Measurements from ENCODE around the gene FRY. TPM values are rescaled to one million over a fixed set of nuclear protein-coding genes. Genes with fewer than 3 reads are reported as not detected.

Gene FRY
- total RNA-seq, 1 experiment from 2014 or later, result 5.3 TPM

- DNase-seq (ENCODE audit: low spot score) (no peak), ATAC-seq (no peak)
- peaks cover 20% of the 10 kb centered on the region for H3K4me1 Mint-ChIP-seq
- ChIA-PET CTCF (interaction anchor here (0.7 to 1.1 kb wide), 2 partner anchors 17 to 116 kb away, joined by 3 read pairs; partner anchors contain the start of gene FRY), POLR2A (no interaction called here)
- H3K27me3 Mint-ChIP-seq (ENCODE audit: low read depth), result no peaks in the 10 kb centered on the region
- no peaks in the 10 kb centered on the region for H3K9me3 Mint-ChIP-seq
- H3K36me3 Mint-ChIP-seq, result no peaks in the 10 kb centered on the region
- no peak overlapping the region for H3K27ac Mint-ChIP-seq
- H3K4me3 Mint-ChIP-seq, result no peak overlapping the region
- no peak for TF ChIP-seq FOXP4 (CRISPR knock-in tag; IDR thresholded peaks at IDR 0.05)
- no peak for TF ChIP-seq USF1 (CRISPR knock-in tag; IDR thresholded peaks at IDR 0.05)
- no peak for TF ChIP-seq SP1 (CRISPR knock-in tag; conservative IDR thresholded peaks at IDR 0.05)
- TF ChIP-seq ZNF317 (CRISPR knock-in tag; IDR thresholded peaks at IDR 0.05; ENCODE audit: borderline replicate concordance, low read depth), result no peak
- no peak for TF ChIP-seq E2F4 (CRISPR knock-in tag; IDR thresholded peaks at IDR 0.05; ENCODE audit: borderline replicate concordance, low read depth)
- TF ChIP-seq E2F5 (CRISPR knock-in tag; IDR thresholded peaks at IDR 0.05), result no peak
- no peak for TF ChIP-seq TEAD4 (CRISPR knock-in tag; IDR thresholded peaks at IDR 0.05)
- TF ChIP-seq NR3C1 (CRISPR knock-in tag; conservative IDR thresholded peaks at IDR 0.05; ENCODE audit: low read depth), result no peak
- no peak for TF ChIP-seq TP53 (CRISPR knock-in tag; IDR thresholded peaks at IDR 0.05)
- TF ChIP-seq FOXK1 (CRISPR knock-in tag; IDR thresholded peaks at IDR 0.05), result no peak
Measured at GRCh38 chr13:32048816-32049215, 17.2 kb downstream of the FRY start.

DNA sequence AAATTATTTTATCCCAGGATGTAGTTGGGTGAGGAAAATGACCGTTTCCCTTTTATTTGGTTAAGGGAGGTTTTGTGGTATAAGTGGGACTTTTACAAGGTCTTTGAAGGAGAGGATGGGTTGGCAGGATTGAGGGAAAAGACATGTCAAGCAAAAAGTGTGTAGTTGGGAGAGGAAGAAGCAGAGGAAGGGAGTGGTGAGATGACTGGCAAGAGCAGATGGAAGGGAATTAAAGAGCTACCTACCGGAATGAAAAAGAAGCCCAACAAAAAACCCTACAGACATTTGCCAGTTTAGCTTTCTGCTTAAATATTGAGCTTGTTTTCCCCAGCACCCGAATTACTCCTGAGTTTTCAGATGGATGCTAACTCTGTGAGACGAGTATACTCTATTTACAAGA, 19.6 kb downstream of the FRY start:
- Mint-ChIP-seq H3K27me3 (ENCODE audit: low read depth) (no peaks in the 10 kb centered on the region), H3K4me3 (no peak overlapping the region), H3K27ac (no peak overlapping the region), H3K36me3 (no peaks in the 10 kb centered on the region), H3K4me1 (peaks cover 19% of the 10 kb centered on the region), H3K9me3 (no peaks in the 10 kb centered on the region)
- ATAC-seq, result no peak
- ChIA-PET POLR2A (interaction anchor here (0.5 kb wide), 1 partner anchor 39 kb away, joined by 7 read pairs; no protein-coding TSS in a partner anchor), CTCF (no interaction called here)
- no peak for TF ChIP-seq FOXK1 (CRISPR knock-in tag; IDR thresholded peaks at IDR 0.05)
- no peak for TF ChIP-seq MLX (CRISPR knock-in tag; IDR thresholded peaks at IDR 0.05)
- TF ChIP-seq, protein P1, sequence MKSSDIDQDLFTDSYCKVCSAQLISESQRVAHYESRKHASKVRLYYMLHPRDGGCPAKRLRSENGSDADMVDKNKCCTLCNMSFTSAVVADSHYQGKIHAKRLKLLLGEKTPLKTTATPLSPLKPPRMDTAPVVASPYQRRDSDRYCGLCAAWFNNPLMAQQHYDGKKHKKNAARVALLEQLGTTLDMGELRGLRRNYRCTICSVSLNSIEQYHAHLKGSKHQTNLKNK (CRISPR knock-in tag; IDR thresholded peaks at IDR 0.05), result no peak
- no peak for TF ChIP-seq SMAD3 (CRISPR knock-in tag; IDR thresholded peaks at IDR 0.05; ENCODE audit: borderline replicate concordance)
- no peak for TF ChIP-seq NR1H2 (CRISPR knock-in tag; IDR thresholded peaks at IDR 0.05)
- TF ChIP-seq ZNF232 (CRISPR knock-in tag; IDR thresholded peaks at IDR 0.05), result no peak
- no peak for TF ChIP-seq SOX15 (CRISPR knock-in tag; IDR thresholded peaks at IDR 0.05)
- TF ChIP-seq ZNF416 (CRISPR knock-in tag; IDR thresholded peaks at IDR 0.05), result no peak
- no peak for TF ChIP-seq MYBL2 (CRISPR knock-in tag; IDR thresholded peaks at IDR 0.05)
- TF ChIP-seq JAZF1 (CRISPR knock-in tag; IDR thresholded peaks at IDR 0.05), result no peak
- TF ChIP-seq ZNF121 (CRISPR knock-in tag; IDR thresholded peaks at IDR 0.05), result no peak
- TF ChIP-seq SMAD4 (CRISPR knock-in tag; IDR thresholded peaks at IDR 0.05), result no peak
- no peak for TF ChIP-seq GTF2I (CRISPR knock-in tag; conservative IDR thresholded peaks at IDR 0.05)
- TF ChIP-seq, protein P2, sequence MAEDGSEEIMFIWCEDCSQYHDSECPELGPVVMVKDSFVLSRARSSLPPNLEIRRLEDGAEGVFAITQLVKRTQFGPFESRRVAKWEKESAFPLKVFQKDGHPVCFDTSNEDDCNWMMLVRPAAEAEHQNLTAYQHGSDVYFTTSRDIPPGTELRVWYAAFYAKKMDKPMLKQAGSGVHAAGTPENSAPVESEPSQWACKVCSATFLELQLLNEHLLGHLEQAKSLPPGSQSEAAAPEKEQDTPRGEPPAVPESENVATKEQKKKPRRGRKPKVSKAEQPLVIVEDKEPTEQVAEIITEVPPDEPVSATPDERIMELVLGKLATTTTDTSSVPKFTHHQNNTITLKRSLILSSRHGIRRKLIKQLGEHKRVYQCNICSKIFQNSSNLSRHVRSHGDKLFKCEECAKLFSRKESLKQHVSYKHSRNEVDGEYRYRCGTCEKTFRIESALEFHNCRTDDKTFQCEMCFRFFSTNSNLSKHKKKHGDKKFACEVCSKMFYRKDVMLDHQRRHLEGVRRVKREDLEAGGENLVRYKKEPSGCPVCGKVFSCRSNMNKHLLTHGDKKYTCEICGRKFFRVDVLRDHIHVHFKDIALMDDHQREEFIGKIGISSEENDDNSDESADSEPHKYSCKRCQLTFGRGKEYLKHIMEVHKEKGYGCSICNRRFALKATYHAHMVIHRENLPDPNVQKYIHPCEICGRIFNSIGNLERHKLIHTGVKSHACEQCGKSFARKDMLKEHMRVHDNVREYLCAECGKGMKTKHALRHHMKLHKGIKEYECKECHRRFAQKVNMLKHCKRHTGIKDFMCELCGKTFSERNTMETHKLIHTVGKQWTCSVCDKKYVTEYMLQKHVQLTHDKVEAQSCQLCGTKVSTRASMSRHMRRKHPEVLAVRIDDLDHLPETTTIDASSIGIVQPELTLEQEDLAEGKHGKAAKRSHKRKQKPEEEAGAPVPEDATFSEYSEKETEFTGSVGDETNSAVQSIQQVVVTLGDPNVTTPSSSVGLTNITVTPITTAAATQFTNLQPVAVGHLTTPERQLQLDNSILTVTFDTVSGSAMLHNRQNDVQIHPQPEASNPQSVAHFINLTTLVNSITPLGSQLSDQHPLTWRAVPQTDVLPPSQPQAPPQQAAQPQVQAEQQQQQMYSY (CRISPR knock-in tag; IDR thresholded peaks at IDR 0.05), result no peak
- no peak for TF ChIP-seq ESRRA (CRISPR knock-in tag; IDR thresholded peaks at IDR 0.05; ENCODE audit: borderline replicate concordance)
- TF ChIP-seq, protein P3, sequence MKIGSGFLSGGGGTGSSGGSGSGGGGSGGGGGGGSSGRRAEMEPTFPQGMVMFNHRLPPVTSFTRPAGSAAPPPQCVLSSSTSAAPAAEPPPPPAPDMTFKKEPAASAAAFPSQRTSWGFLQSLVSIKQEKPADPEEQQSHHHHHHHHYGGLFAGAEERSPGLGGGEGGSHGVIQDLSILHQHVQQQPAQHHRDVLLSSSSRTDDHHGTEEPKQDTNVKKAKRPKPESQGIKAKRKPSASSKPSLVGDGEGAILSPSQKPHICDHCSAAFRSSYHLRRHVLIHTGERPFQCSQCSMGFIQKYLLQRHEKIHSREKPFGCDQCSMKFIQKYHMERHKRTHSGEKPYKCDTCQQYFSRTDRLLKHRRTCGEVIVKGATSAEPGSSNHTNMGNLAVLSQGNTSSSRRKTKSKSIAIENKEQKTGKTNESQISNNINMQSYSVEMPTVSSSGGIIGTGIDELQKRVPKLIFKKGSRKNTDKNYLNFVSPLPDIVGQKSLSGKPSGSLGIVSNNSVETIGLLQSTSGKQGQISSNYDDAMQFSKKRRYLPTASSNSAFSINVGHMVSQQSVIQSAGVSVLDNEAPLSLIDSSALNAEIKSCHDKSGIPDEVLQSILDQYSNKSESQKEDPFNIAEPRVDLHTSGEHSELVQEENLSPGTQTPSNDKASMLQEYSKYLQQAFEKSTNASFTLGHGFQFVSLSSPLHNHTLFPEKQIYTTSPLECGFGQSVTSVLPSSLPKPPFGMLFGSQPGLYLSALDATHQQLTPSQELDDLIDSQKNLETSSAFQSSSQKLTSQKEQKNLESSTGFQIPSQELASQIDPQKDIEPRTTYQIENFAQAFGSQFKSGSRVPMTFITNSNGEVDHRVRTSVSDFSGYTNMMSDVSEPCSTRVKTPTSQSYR (CRISPR knock-in tag; IDR thresholded peaks at IDR 0.05), result no peak
- DNase-seq (ENCODE audit: low spot score), result no peak

Data from WTC11 (cell line).